GM18508 (cell line): ENCODE measurements around the gene CD160.
"Not testable (repeated sequence)": the region's sequence is repeated elsewhere in the genome, so short reads cannot be mapped to it uniquely, and the experiment has no call there.

Experiments used
- ATAC-seq: cut with Tn5 transposase; IDR thresholded peaks from one replicate; pipeline ENCODE4 v1.9.1; 2021; ENCODE audit warnings: moderate number of reproducible peaks; ENCODE audit not compliant: insufficient read depth, unreplicated experiment

Gene CD160

GRCh38 chr1:145708063-145708462, 11.2 kb upstream of the CD160 start:
- no peak for ATAC-seq

GRCh38 chr1:145710291-145711027, 8.8 kb upstream of the CD160 start:
- no peak for ATAC-seq

- ATAC-seq, result no peak
These were observed 8.1 kb upstream of the CD160 start for GRCh38 chr1:145711213-145711651.

GRCh38 chr1:145714524-145715111, 4.7 kb upstream of the CD160 start:
- no peak for ATAC-seq

GRCh38 chr1:145716641-145717345, 2.5 kb upstream of the CD160 start:
- ATAC-seq, result no peak

GRCh38 chr1:145717833-145718232, 1.5 kb upstream of the CD160 start:
- no peak for ATAC-seq

GRCh38 chr1:145718465-145718864, 834 bp upstream of the CD160 start:
- ATAC-seq, result not testable (repeated sequence)

GRCh38 chr1:145720556-145720877, 1.2 kb downstream of the CD160 start:
- ATAC-seq, result no peak

DNA sequence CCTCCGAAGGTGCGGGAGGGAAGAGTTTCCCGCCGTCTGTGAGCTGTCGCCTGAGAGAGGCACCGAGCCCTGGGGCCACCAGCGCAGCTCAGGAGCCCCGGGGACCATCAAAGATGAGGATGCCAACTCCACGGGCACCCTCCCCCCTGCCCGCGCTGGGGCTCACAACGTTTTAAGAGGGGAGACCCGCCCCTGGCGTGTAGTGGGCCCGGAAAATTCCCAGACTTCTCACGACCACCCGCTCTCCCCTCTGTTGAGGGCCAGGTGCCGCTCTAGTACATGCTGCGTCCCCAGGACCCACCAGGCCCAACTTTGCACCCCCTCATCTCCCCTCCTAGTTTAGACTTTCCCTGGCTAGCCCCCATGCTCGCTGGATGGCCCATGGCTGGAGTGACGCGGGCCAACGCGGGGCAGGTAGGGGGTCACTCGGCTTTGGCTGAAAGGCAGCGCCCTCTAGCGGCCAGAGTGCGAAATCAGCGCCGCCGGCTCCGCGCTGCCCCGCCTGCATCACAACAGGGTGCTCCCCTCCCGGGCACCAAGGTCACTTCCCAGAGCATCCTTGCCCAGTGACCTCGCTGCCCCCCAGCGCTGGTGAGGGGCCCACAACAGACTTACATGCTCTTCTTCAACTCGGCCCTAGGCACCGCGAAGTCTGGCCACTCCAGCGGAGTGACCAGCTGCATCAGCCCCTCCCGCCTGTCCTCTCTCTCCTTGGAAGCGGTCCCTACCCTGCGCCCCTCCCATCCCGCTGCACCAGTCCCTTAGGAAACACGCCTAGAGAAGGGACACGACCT, 1.8 kb downstream of the CD160 start:
- ATAC-seq, result no peak

GRCh38 chr1:145726193-145726592, 6.9 kb downstream of the CD160 start:
- ATAC-seq, result not testable (repeated sequence)

- no peak for ATAC-seq
These were observed 9.9 kb downstream of the CD160 start for GRCh38 chr1:145729196-145729595.

DNA sequence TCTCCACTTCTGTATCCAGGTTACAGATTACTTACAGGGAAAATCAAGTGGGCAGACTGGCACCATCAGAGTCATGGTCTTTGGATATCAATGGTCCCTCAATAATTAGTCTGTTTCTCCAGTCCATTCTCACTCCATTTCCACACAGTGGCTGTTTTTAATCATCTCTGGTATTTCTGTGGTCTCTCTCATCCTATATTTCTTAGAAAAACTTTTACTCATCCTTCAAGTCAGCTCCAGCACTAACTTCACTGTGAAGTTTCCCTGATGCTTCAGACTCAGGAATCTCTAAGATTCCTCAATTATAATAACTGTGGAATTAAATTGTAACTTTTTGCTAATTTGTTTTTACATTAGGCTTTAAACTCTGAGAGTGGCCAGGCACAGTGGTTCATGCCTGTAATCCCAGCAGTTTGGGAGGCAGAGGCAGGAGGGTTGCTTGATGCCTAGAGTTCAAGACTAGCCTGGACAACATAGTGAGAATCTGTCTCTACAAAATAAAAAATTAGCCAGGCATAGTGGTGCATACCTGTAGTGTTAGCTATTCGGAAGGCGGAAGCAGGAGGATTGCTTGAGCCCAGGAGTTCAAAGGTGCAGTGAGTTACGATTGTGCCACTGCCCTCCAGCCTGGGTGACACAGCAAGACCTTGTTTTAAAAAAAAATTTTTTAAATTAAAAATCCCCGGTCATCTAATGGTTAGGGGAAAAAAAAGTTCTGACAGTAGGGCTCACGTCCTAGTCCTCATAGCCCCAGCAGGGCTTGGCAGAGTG, 10.6 kb downstream of the CD160 start:
- ATAC-seq, result no peak

DNA sequence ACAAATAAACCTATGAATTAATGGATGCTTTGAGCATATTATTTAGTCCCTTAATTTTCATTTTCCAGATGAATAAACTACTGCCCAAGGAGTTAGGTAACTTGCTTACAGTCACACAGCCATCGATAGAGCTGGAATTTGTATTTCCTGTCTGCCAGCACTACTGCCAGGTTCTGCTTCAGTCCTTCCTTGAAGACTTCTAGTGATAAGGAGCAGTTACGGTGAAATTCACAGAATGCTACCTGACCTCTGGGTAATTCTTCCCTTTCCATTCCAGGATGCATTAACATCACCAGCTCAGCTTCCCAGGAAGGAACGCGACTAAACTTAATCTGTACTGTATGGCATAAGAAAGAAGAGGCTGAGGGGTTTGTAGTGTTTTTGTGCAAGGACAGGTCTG, 11.2 kb downstream of the CD160 start:
- no peak for ATAC-seq

GRCh38 chr1:145730900-145731299, 11.6 kb downstream of the CD160 start:
- ATAC-seq, result no peak

GRCh38 chr1:145736191-145736590, 16.9 kb downstream of the CD160 start:
- no peak for ATAC-seq

DNA sequence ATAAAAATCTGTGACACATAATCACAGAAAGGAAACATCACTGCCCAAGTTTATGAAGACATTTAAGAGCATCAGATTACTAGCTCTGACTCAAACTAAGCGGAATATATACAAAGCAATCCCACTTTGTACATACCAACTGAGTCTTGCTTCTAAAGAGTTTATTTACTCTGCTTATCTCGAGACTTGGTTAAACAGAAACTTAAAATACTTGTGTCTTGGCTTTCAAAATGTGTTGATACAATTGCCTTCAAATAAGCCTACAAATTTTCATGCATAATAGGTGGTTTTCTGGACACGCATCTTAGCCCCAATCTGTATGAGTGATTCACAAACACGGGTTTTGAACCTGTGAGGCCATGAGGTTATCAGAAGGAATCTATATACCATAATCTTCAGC, 21.0 kb downstream of the CD160 start:
- ATAC-seq, result no peak

- ATAC-seq, result no peak
These were observed 28.3 kb downstream of the CD160 start for GRCh38 chr1:145747398-145748247.

GRCh38 chr1:145750426-145750825, 31.1 kb downstream of the CD160 start:
- no peak for ATAC-seq

- no peak for ATAC-seq
These were observed 32.3 kb downstream of the CD160 start for GRCh38 chr1:145751491-145752037.
